GM19438 (cell line): ENCODE results near the gene HOXD12.

ENCODE experiments used
- ATAC-seq: cut with Tn5 transposase; IDR thresholded peaks from one replicate; pipeline ENCODE4 v1.9.1; 2021; ENCODE audit warnings: low read depth; ENCODE audit not compliant: unreplicated experiment

Gene HOXD12

GRCh38 chr2:176117162-176117822 lies 17.7 kb downstream of the HOXD12 start:
- ATAC-seq: no peak

DNA sequence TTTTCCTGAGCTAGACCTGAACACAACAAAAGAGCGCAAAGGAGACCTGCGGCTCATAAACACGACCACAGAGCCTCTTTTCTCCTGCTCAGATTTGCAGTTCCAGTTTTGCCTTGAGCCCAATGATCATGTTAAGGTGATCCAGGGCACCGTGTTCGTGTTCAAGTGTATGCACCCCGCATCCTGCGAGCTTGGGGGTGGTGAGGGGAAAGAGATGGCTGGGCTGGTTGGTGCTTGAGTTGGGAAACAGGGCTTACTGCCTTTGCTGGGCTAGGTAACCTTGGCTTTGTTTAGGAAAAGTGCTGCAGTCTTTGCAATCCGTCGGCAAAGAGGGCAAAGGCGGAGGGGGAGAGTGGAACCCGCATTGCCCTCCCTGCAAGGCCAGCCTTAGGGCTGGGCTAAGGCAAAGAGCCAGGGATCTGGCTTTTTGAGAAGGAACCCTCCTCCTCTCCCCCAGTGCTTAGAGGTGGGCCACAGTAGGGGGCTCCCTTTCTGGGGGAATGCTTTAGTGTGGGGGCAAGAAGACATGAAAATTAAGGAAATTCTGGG lies 18.3 kb downstream of the HOXD12 start:
- ATAC-seq: no peak

GRCh38 chr2:176118601-176119339 lies 19.2 kb downstream of the HOXD12 start:
- no peak for ATAC-seq

DNA sequence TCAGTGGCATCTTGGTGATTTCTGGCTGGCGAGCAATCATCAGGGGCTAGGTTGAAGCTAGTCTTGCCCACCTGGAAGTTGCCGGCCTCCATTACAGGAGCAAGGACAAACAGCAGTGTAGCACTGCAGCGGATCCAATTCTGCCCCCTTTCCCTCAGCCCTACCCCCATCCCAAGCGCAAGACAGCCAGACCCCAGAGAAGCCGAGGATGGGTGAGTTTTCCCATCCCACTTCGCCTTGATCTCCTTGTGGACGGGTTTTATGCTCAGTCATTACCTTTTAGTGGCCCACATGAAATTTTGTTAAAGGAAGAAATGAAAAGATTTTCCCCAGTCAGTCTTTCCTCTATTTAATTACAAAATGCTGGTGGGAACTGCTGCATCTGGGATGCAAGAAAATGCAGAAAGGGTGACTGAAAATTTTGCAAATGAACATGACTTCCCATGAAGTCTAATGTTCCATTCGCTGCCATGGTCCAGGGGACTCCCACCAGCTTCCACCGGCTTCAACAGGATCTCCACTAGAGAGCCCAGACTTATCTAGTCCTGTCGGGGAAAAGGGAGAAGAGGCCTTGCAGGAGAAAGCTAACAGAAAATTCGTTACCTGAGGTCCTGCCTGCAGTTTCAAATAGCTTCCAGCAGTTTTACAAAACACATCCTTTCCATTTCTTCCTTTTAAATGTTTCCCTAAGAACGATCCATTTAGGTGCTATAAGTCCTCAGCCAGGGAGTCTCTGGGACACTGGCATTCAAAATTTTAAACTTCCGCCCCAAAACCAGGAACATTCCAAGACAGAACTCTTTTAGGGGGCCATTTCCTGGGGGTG lies 21.0 kb downstream of the HOXD12 start:
- no peak for ATAC-seq

DNA sequence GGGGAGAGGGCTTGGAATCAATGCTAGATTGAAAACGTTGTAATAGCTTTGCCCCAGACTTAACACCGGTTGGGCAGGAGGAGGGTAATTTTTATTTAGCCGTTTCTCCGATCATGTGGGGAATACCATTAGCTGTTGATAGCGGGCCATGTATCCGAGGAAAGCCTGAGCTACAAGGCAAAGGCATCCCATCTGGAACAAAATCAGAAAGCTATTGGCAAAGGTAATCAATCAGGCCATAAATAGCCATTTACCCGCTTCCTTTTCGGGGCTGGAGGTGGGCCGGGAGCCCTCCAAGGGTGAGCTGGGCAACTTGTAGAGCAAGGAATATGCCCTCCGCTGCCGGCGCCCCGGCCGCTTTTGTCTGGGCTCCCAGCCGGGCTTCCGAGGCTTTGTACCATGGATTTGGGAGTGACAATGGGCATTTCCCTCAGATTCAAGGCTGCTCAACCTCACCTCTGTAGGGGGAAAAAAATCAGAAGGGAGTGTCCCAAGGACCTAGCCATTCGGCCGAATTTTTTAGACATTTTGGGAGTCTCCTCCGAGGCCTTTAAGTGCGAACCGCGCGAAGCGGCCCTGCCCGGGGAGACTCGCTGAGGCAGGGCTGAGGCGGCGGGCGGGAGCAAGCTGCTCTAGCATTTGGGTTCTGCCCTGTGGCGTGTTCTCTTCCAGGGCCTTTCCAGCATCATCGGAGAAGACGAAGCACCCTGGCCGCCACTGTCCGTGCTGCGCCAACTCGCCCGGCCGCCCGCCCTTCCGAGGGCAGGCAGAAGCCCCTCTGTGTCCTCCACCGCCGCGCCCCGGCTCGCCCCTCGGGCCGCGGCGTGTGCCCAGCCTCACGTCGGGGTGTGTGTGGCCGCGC lies 21.8 kb downstream of the HOXD12 start:
- ATAC-seq: no peak

DNA sequence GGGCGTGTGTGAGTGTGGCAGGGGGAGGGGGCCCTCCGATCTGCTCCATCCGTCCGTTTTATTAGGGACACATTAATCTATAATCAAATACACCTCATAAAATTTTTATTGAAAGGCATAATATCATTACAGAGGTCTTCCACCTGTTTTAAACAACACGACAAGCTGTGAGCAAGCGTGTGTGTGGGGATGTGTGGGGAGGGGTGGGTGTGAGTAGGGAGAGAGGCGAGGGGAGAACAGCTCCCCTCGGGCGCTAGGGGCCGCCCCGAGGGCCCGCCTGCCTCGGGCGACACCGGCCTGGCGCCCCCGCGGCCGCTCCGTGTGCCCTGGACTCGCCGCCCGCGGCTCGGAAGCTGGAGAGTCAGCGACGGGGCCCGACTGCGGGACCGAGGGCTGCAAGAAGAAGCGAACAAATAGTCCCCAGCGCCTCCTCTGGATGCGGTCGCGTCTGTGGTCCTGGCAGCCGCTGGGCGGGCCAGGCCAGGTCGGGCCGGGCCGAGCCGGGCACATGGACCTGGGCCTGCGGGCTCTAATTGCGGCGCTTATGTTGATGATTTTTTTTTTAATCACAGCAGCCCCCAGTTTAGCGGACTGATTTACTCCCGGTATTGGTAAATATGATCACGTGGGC lies 22.6 kb downstream of the HOXD12 start:
- ATAC-seq: no peak

GRCh38 chr2:176122683-176123410 lies 23.3 kb downstream of the HOXD12 start, which contains the start of gene HOXD9:
Gene HOXD9, plus strand, starts transcription at chr2:176122719. Its CDS starts 50 bp downstream, at chr2:176122769.
- no peak for ATAC-seq

DNA sequence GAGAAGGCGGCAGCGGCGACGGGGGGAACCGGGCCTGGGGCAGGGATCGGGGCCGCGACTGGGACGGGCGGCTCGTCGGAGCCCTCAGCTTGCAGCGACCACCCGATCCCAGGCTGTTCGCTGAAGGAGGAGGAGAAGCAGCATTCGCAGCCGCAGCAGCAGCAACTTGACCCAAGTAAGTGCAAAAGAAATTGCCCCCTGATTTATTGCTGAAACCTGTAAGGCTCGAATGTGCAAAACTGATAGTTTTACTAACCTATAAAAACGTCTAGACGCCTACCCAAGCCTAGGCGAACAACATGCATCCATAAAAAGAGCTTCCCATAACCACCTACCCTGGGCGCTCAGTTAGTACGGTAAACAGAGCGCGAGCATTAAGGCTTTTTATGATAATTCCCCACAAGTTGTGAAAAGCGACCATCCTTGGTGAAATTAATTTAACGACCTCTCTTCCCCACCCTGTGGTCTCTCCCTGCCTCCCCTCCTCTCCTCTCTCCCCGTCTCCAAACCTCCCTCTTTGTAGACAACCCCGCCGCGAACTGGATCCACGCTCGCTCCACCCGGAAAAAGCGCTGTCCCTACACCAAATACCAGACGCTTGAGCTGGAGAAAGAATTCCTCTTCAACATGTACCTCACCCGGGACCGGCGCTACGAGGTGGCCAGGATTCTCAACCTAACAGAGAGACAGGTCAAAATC lies 24.0 kb downstream of the HOXD12 start:
- ATAC-seq: no peak

DNA sequence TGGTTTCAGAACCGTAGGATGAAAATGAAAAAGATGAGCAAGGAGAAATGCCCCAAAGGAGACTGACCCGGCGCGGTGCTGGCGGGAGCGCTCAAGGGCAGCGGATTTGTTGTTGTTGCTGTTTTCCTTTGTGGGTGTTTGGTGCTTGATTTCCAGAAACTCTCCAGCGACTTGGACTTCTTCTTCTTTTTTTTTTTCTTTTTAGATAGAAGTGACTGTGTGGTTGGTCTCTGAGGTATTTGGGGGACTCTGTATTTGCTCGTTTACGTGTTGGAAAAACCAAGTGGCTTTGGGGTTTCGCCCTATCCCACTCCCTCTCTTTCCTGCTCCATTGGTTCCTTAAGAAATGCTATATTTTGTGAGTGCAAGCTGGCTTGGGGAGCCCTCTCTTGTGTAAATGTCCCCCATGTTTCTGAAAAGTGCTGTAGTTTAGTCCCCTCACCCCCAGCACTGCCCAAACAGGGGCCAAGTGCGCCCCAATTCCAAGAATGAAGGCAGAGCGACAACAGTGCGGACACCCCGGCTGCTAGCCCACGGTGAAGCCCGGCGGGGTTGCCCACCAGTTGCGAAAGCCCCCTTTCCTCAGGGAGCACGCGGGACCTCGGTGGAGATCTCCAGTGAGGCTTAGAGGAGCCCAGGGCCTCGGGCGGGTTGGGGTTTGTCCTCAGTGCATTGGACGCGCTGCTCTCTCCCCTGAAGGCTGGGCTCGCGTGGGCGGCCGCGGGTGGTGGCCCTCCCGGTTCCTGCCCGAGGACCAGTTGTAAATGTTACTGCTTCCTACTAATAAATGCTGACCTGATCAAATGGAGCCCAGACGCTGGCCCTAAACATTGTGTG lies 24.7 kb downstream of the HOXD12 start:
- ATAC-seq: no peak

GRCh38 chr2:176124947-176125771 lies 25.6 kb downstream of the HOXD12 start:
- ATAC-seq: no peak

- no peak for ATAC-seq
Observed at GRCh38 chr2:176125772-176126054, 26.1 kb downstream of the HOXD12 start.

DNA sequence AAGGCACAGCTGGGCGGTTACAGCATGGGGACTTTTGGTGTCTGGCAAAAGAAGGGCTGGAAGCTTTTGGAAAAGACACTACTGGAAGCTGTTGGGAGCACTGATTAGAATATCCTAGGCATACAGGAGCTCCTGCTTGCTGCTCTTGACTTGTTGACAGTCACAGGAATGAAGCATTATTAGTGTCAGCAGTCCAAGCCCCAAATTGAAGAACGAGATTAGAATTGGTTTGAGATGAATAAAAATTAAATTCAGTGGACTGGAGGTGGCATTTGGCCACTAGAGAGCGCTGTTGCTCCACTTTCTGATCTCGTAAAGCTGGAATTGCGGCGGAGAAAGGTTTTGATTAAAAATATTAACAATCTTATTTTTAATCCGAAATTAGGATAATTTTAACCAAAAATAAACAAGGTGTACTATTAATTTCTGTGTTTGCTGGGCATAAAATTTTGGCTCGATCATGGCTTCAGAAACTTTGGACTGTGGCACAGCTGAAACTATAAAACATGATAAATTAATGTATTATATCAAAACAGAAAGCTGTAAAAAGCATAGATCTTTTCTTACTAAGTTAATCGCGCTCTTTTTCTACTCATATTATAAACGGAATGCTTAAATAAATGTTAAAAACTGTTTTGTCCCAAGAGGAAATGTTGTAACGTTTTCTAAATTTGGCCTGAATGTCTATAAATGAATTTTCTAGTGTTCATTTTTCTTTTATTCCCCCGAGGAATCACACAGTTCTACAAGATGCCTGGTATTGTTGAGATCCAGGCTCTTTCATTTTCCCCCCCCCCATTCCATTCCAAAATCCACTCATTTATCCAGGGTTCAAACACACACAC lies 27.6 kb downstream of the HOXD12 start:
- ATAC-seq: no peak

DNA sequence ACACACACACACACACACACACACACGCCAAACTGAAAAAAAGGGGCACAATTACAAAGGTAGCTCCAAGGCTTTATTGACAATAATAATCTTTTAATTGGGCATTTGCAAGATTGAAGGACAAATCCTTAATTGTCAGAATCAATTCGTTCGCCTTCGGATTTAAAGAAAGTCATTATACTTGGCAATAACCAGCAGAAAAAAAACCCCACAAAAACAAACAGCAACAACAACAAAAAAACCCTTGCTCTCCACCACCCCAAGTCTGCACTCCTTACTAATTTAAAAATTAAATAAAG lies 28.1 kb downstream of the HOXD12 start:
- ATAC-seq: no peak

- no peak for ATAC-seq
Observed at GRCh38 chr2:176128172-176128981, 28.8 kb downstream of the HOXD12 start.
